BJ (cell line): ENCODE measurements around the gene PDS5B. TPM values are rescaled to one million over a fixed set of nuclear protein-coding genes. Genes with fewer than 3 reads are reported as not detected.
"Not testable (repeated sequence)": the region's sequence is repeated elsewhere in the genome, so short reads cannot be mapped to it uniquely, and the experiment has no call there.

ENCODE experiments used
- CTCF ChIA-PET: fragments of 350-600 bp; formaldehyde crosslinking; extraction: SDS; loops from one replicate; lab custom pipeline; 2021; ENCODE audit warnings: antibody characterized with exemption, inconsistent platforms; lab: Yijun Ruan, JAX
- POLR2A ChIA-PET: fragments of 300-600 bp; sonication (Branson Sonifier 250); formaldehyde crosslinking; extraction: SDS; loops from one replicate; lab custom pipeline; 2021; ENCODE audit warnings: antibody characterized with exemption; lab: Charles Lee
- DNase-seq: peaks from one replicate; pipeline ENCODE4 v3.0.0-alpha.2; 2011; ENCODE audit warnings: low read depth
- H3K27me3 ChIP-seq: 2 replicates; pipeline ENCODE4 v1.6.0; 2011; ENCODE audit warnings: low read length; ENCODE audit not compliant: control insufficient read depth, insufficient read depth
- H3K36me3 ChIP-seq: 2 replicates; pipeline ENCODE4 v1.5.1; 2011; ENCODE audit warnings: low read length; ENCODE audit not compliant: control insufficient read depth, insufficient read depth
- H3K4me3 ChIP-seq: 2 replicates; pipeline ENCODE4 v1.5.1; 2011; ENCODE audit warnings: low read depth, mild to moderate bottlenecking, control low read depth, low read length
- CTCF ChIP-seq: IDR thresholded peaks from 2 replicates; pipeline ENCODE4 v1.5.1; 2011; ENCODE audit warnings: low read depth, mild to moderate bottlenecking, control low read depth, inconsistent platforms, low read length, moderate library complexity; ENCODE audit not compliant: insufficient read depth
- polyA plus RNA-seq: library from polyadenylated mRNA; depleted of rRNA; stranded (reverse); fragments of >200 nt; gene quantifications from 2 replicates; pipeline ENCODE4 v1.2.3, GENCODE V29; 2011

PDS5B gene
- polyA plus RNA-seq, 1 experiment, result 3.9 TPM

- no peaks in the 10 kb centered on the region for H3K27me3 ChIP-seq
- ChIA-PET POLR2A (no interaction called here), CTCF (no interaction called here)
- no peak overlapping the region for H3K4me3 ChIP-seq
- no peaks in the 10 kb centered on the region for H3K36me3 ChIP-seq
- TF ChIP-seq CTCF, result no peak
- DNase-seq, result no peak
Measured at GRCh38 chr13:32728327-32728726, 142.1 kb downstream of the PDS5B start.

DNA sequence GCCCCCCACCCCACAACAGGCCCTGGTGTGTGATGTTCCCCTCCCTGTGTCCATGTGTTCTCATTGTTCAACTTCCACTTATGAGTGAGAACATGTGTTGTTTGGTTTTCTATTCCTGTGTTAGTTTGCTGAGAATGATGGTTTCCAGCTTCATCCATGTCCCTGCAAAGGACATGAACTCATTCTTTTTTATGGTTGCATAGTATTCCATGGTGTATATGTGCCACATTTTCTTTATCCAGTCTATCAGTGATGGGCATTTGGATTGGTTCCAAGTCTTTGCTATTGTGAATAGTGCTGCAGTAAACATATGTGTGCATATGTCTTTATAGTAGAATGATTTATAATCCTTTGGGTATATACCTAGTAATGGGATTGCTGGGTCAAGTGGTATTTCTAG, 142.8 kb downstream of the PDS5B start:
- POLR2A ChIA-PET, H3K4me3 ChIP-seq, DNase-seq, H3K36me3 ChIP-seq, H3K27me3 ChIP-seq, CTCF ChIA-PET: not testable (repeated sequence)

DNA sequence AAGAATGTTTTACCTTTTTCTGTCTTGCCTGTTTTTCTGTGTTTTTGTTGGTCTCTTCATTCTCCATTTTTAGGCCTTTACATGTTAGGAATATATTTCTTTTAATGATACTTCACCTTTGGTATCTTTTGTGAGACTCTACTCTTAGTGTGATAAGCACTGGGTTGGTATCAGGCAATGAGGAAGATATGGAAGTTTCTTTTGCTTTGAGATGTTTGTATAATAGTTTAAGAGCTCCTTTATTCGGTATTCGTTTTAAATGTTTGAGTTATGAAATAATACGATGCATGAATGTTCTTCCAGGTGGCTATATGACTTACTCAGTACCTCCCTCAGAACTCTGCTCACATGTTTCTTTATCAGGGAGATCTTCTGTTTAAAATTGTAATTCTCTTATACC, 144.8 kb downstream of the PDS5B start:
- Histone ChIP-seq H3K27me3 (no peaks in the 10 kb centered on the region), H3K36me3 (no peaks in the 10 kb centered on the region), H3K4me3 (no peak overlapping the region)
- ChIA-PET POLR2A (no interaction called here), CTCF (interaction anchor here (1.0 kb wide), 1 partner anchor 8 kb away, joined by 3 read pairs; no protein-coding TSS in a partner anchor)
- no peak for DNase-seq
- TF ChIP-seq CTCF, result no peak

DNA sequence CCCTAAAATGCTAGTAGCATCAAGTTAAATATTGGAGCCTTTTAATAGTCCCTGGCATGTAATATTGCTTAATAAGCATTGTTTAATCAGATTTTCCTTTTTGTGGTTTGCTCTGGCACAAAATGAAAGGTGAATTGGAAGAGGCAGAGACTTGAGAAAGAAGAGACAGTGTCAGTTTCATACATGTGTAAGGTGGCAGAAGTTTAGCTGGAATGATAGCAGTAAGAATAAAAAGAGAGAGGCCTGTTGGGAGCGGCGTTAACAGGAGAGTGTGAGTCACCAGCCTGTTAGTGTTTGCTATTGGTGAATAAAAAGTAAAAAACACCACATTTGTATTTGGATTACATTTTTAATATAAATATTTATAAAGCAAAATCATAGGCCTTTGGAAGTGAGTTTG, 145.3 kb downstream of the PDS5B start:
- no peak for TF ChIP-seq CTCF
- Histone ChIP-seq H3K36me3 (no peaks in the 10 kb centered on the region), H3K27me3 (no peaks in the 10 kb centered on the region), H3K4me3 (no peak overlapping the region)
- no peak for DNase-seq
- ChIA-PET CTCF (interaction anchor here (1.0 kb wide), 1 partner anchor 9 kb away, joined by 3 read pairs; no protein-coding TSS in a partner anchor), POLR2A (no interaction called here)

- Histone ChIP-seq H3K4me3 (no peak overlapping the region), H3K36me3 (no peaks in the 10 kb centered on the region), H3K27me3 (no peaks in the 10 kb centered on the region)
- TF ChIP-seq CTCF, result no peak
- no peak for DNase-seq
- ChIA-PET POLR2A (no interaction called here), CTCF (interaction anchor here (0.8 kb wide), 1 partner anchor 10 kb away, joined by 3 read pairs; no protein-coding TSS in a partner anchor)
Measured at GRCh38 chr13:32733690-32734089, 147.4 kb downstream of the PDS5B start.

DNA sequence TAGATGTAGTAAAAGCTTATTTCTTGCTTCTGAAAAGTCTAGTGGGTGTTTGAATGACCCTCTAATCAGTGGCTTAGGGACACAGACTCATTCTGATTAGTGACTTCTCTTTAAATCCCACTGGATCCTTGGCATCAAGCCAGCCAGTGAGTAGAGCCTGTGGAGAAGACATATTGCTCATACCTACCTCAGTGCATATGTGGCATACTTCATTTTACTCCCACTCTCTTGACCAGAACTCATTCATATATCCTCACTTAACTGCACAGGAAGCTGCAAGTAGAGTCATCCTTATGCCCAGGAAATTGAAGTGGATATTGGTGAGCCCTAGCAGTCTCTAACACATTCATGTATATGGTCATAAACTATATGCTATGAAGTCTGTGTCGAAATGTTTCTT, 148.3 kb downstream of the PDS5B start:
- DNase-seq, result no peak
- Histone ChIP-seq H3K27me3 (no peaks in the 10 kb centered on the region), H3K4me3 (no peak overlapping the region), H3K36me3 (no peaks in the 10 kb centered on the region)
- ChIA-PET POLR2A (no interaction called here), CTCF (interaction anchor here (0.6 to 0.8 kb wide), 2 partner anchors 9 to 99 kb away, joined by 3 read pairs; no protein-coding TSS in a partner anchor)
- TF ChIP-seq CTCF, result no peak
